Loucy (cell line): ENCODE data around the gene CTBP2.

Experiments used
- H2AFZ ChIP-seq: fragments of 200-600 bp; sonication (generic); 2 replicates; pipeline ENCODE4 v1.6.0; 2016; ENCODE audit warnings: antibody characterized with exemption, mild to moderate bottlenecking, low read length, moderate library complexity
- H3F3A ChIP-seq: fragments of 200-600 bp; 2 replicates; pipeline ENCODE4 v1.6.0; 2016; ENCODE audit warnings: antibody characterized with exemption, low read depth, mild to moderate bottlenecking
- H3K27me3 ChIP-seq: fragments of 200-600 bp; sonication (generic); 2 replicates; pipeline ENCODE4 v1.6.1; 2014; ENCODE audit warnings: low read length, mild to moderate bottlenecking; ENCODE audit not compliant: insufficient read depth, poor library complexity, severe bottlenecking
- H3K36me3 ChIP-seq: fragments of 200-600 bp; sonication (generic); 2 replicates; pipeline ENCODE4 v1.6.1; 2016; ENCODE audit warnings: low read length; ENCODE audit not compliant: insufficient read depth
- H3K4me1 ChIP-seq: fragments of 200-600 bp; sonication (generic); 2 replicates; pipeline ENCODE4 v1.5.1; 2014; ENCODE audit warnings: low read length, mild to moderate bottlenecking; ENCODE audit not compliant: insufficient read depth, poor library complexity, severe bottlenecking
- H3K4me2 ChIP-seq: fragments of 200-600 bp; sonication (generic); 2 replicates; pipeline ENCODE4 v1.6.0; 2014; ENCODE audit warnings: antibody characterized with exemption, low read length, low read depth, mild to moderate bottlenecking; ENCODE audit not compliant: poor library complexity, severe bottlenecking
- H3K4me3 ChIP-seq: fragments of 200-600 bp; sonication (generic); 2 replicates; pipeline ENCODE4 v1.5.1; 2014; ENCODE audit warnings: low read length, mild to moderate bottlenecking, mixed read lengths; ENCODE audit not compliant: poor library complexity, severe bottlenecking
- H3K79me2 ChIP-seq: fragments of 200-600 bp; sonication (generic); 2 replicates; pipeline ENCODE4 v1.6.1; 2014; ENCODE audit warnings: low read length; ENCODE audit not compliant: insufficient read depth
- H3K9ac ChIP-seq: fragments of 200-600 bp; sonication (generic); 2 replicates; pipeline ENCODE4 v1.6.0; 2014; ENCODE audit warnings: mild to moderate bottlenecking, low read depth, low read length, moderate library complexity; ENCODE audit not compliant: poor library complexity, severe bottlenecking
- H3K9me2 ChIP-seq: fragments of 200-600 bp; sonication (generic); replicated peaks from 2 replicates; pipeline ENCODE4 v1.6.1; 2016; ENCODE audit warnings: low read depth, low read length, mixed read lengths
- H3K9me3 ChIP-seq: fragments of 200-600 bp; sonication (generic); 2 replicates; pipeline ENCODE4 v1.6.1; 2014; ENCODE audit warnings: mild to moderate bottlenecking, antibody characterized with exemption, low read length, low read depth; ENCODE audit not compliant: insufficient read depth
- H4K20me1 ChIP-seq: fragments of 200-600 bp; sonication (generic); 2 replicates; pipeline ENCODE4 v1.6.0; 2014; ENCODE audit warnings: antibody characterized with exemption, low read length, mild to moderate bottlenecking; ENCODE audit not compliant: insufficient read depth, poor library complexity, severe bottlenecking
- EZH2phosphoT487 ChIP-seq: fragments of 200-600 bp; IDR thresholded peaks from 2 replicates; pipeline ENCODE4 v1.6.1; 2018; ENCODE audit warnings: antibody characterized with exemption, mild to moderate bottlenecking, moderate library complexity, borderline replicate concordance
- TF ChIP-seq, protein P1 (sequence below): fragments of 200-600 bp; sonication (generic); conservative IDR thresholded peaks from 2 replicates; pipeline ENCODE4 v1.5.1; 2014; ENCODE audit warnings: mild to moderate bottlenecking, antibody characterized with exemption, low read length

CTBP2 gene

DNA sequence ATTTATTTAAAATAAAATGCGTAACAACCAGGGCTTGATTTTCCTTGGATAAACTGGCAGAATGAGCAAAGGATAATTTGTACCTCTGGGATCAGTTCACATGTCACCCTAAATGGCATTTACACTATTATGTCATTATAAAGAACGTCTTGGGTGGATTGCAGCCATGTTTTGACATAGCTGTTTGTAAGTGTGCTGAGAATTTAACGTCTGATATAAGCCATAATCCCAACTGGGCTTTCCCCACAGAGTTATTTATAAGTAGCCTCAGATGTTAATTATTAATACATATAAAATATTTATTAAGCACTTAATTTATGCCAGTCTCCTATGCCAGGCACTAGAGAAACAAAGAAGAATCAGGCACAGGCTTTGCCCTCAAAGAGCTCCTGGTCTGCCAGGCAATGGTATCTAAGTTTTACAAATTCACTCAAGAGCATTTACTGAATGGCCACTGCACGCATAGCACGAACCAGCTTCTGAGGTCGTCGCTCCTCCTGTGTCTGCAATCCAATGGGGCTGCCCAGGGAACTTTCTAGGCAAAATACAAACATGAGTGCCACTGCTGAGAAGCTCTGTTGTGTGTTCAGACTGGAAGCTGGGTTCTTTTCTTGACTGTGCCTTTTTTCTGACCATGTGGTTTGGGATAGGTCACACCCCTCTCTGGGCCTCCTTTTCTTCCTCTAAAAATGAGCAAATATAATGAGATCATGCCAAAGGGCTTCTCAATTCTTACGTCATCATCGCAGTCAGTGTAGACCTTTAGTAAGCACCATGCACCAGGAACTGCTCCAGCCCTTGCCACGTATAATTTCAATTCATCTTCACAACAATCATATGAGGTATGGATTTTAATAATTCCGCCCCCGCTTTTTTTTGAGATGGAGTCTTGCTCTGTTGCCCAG is 11.3 kb upstream of the CTBP2 start:
- Histone ChIP-seq H3K4me2 (no peak overlapping the region), H3K9me3 (no peaks in the 10 kb centered on the region), H3K4me3 (no peak overlapping the region), H3K4me1 (no peaks in the 10 kb centered on the region), H3K79me2 (no peaks in the 10 kb centered on the region), H3K9ac (no peak overlapping the region), H3F3A (no peaks in the 10 kb centered on the region), H3K27me3 (no peaks in the 10 kb centered on the region), H2AFZ (no peak overlapping the region), H3K9me2 (no peaks in the 10 kb centered on the region; the same call in 1 of the 2 replicates), H4K20me1 (no peaks in the 10 kb centered on the region), H3K36me3 (no peaks in the 10 kb centered on the region)
- TF ChIP-seq EZH2phosphoT487 = no peak
- TF ChIP-seq, protein P1, sequence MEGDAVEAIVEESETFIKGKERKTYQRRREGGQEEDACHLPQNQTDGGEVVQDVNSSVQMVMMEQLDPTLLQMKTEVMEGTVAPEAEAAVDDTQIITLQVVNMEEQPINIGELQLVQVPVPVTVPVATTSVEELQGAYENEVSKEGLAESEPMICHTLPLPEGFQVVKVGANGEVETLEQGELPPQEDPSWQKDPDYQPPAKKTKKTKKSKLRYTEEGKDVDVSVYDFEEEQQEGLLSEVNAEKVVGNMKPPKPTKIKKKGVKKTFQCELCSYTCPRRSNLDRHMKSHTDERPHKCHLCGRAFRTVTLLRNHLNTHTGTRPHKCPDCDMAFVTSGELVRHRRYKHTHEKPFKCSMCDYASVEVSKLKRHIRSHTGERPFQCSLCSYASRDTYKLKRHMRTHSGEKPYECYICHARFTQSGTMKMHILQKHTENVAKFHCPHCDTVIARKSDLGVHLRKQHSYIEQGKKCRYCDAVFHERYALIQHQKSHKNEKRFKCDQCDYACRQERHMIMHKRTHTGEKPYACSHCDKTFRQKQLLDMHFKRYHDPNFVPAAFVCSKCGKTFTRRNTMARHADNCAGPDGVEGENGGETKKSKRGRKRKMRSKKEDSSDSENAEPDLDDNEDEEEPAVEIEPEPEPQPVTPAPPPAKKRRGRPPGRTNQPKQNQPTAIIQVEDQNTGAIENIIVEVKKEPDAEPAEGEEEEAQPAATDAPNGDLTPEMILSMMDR = no peak

DNA sequence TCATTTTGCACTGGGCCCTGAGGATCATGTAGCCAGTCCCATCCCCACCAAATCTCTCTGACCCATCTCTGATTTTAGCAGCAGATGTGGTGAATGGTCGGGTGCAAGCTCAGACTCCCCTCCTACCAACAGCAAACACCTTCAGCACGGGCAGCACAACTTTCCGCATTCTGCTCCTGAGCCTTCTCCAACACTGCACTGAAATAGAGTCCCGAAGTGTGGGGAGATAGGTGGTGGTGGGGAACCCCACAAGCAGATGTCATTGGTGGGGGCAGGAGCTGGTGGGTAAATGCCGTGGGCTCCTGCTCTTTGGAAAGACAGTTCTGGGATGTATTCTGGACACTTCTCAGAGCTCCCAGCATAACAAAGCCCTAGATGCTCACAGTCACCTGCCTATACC is 9.6 kb upstream of the CTBP2 start:
- no peaks in the 10 kb centered on the region for H3K4me1 ChIP-seq
- no peaks in the 10 kb centered on the region for H3F3A ChIP-seq
- no peaks in the 10 kb centered on the region for H4K20me1 ChIP-seq
- H3K4me2 ChIP-seq = no peak overlapping the region
- no peak for TF ChIP-seq EZH2phosphoT487
- TF ChIP-seq, protein P1 = no peak
- no peaks in the 10 kb centered on the region for H3K79me2 ChIP-seq
- no peaks in the 10 kb centered on the region for H3K9me3 ChIP-seq
- H3K4me3 ChIP-seq = no peak overlapping the region
- H3K27me3 ChIP-seq = no peaks in the 10 kb centered on the region
- H2AFZ ChIP-seq = no peak overlapping the region
- H3K9me2 ChIP-seq = no peaks in the 10 kb centered on the region
- no peaks in the 10 kb centered on the region for H3K36me3 ChIP-seq
- no peak overlapping the region for H3K9ac ChIP-seq

DNA sequence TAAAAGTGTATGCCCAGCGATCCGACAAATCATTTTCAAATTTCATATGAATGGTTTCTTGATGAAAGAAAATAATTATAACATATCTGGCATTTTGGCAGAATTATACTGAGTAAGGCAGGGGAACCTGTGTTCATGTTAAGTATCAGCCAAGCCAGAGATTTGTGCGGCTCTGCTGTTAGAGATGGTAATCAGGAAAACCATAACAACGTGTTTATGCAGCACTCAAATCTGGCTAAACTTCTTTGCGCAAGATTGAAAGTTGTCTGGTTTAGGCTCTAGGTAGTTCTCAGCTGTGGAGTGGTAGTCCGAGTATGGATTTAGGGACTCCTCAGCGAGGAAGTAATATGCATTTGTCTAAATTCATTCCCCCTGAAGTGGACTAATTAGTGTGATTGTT is 8.9 kb upstream of the CTBP2 start:
- Histone ChIP-seq H3K36me3 (no peaks in the 10 kb centered on the region), H3K4me3 (no peak overlapping the region), H2AFZ (no peak overlapping the region), H3K79me2 (no peaks in the 10 kb centered on the region), H3K4me2 (no peak overlapping the region), H3K9me3 (no peaks in the 10 kb centered on the region), H3K9me2 (no peaks in the 10 kb centered on the region), H4K20me1 (no peaks in the 10 kb centered on the region), H3K27me3 (no peaks in the 10 kb centered on the region), H3K9ac (no peak overlapping the region), H3F3A (no peaks in the 10 kb centered on the region), H3K4me1 (no peaks in the 10 kb centered on the region)
- TF ChIP-seq EZH2phosphoT487 = no peak
- TF ChIP-seq, protein P1 = no peak
